Mesothelial cell of epicardium (in vitro differentiated cells): Measurements from ENCODE around the gene CEP72. TPM values are rescaled to one million over a fixed set of nuclear protein-coding genes. Genes with fewer than 3 reads are reported as not detected.

Source experiments
- DNase-seq, 2 experiments: peaks; one replicate each; pipeline ENCODE4 v3.0.0; 2021; ENCODE audit warnings: low spot score in 2 of 2; ENCODE audit not compliant: unreplicated experiment in 2 of 2
- H3K27ac Mint-ChIP-seq: 2 replicates; pipeline ENCODE4 v1.8.0; 2021; ENCODE audit warnings: mixed read lengths
- H3K27me3 Mint-ChIP-seq: 2 replicates; pipeline ENCODE4 v1.8.0; 2021; ENCODE audit warnings: low read depth, mixed read lengths
- H3K36me3 Mint-ChIP-seq: 2 replicates; pipeline ENCODE4 v1.8.0; 2021; ENCODE audit warnings: mixed read lengths
- H3K4me1 Mint-ChIP-seq: 2 replicates; pipeline ENCODE4 v1.8.0; 2021; ENCODE audit warnings: mixed read lengths
- H3K4me3 Mint-ChIP-seq: 2 replicates; pipeline ENCODE4 v1.8.0; 2021; ENCODE audit warnings: mild to moderate bottlenecking, moderate library complexity, mixed read lengths
- H3K9me3 Mint-ChIP-seq: 2 replicates; pipeline ENCODE4 v1.8.0; 2021; ENCODE audit warnings: mixed read lengths
- total RNA-seq: library from RNA; stranded (reverse); gene quantifications from 3 replicates; pipeline ENCODE4 v1.2.1, GENCODE V29; 2021
- TF ChIP-seq, protein P1 (sequence below): fragments of 200-600 bp; sonication (generic); IDR thresholded peaks from one replicate; pipeline ENCODE4 v1.5.0; 2021; ENCODE audit warnings: antibody characterized with exemption; ENCODE audit not compliant: unreplicated experiment

CEP72 gene
- total RNA-seq, 1 donor from 2014 or later, result 20.3 TPM

DNA sequence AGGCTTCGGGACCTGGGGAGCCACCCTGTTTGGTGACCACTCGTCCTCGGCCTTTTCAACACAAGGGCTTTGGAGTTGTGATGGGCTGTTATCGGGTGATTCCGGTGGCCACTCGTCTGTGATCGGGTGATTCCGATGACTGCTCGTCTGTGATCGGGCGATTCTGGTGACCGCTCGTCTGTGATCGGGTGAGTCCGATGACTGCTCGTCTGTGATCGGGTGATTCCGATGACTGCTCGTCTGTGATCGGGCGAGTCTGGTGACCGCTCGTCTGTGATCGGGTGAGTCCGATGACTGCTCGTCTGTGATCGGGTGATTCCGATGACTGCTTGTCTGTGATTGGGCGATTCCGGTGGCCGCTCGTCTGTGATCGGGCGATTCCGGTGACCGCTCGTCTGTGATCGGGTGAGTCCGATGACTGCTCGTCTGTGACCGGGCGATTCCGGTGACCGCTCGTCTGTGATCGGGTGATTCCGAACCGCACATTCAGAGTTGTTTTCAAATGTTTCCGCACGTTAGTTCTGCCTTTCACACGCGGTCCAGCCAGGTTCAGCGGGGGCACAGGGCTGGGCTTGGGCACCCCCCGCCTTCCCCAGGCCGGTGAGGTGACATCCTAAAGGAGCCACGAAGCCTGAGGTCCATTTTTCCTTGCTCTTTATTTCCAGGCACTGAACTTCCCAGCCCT is 50.8 kb downstream of the CEP72 start:
- Mint-ChIP-seq H3K27ac (no peak overlapping the region), H3K9me3 (peaks cover 9% of the 10 kb centered on the region), H3K27me3 (no peaks in the 10 kb centered on the region), H3K36me3 (peaks cover 43% of the 10 kb centered on the region), H3K4me1 (no peaks in the 10 kb centered on the region), H3K4me3 (no peak overlapping the region)
- DNase-seq, result no peak
- TF ChIP-seq, protein P1, sequence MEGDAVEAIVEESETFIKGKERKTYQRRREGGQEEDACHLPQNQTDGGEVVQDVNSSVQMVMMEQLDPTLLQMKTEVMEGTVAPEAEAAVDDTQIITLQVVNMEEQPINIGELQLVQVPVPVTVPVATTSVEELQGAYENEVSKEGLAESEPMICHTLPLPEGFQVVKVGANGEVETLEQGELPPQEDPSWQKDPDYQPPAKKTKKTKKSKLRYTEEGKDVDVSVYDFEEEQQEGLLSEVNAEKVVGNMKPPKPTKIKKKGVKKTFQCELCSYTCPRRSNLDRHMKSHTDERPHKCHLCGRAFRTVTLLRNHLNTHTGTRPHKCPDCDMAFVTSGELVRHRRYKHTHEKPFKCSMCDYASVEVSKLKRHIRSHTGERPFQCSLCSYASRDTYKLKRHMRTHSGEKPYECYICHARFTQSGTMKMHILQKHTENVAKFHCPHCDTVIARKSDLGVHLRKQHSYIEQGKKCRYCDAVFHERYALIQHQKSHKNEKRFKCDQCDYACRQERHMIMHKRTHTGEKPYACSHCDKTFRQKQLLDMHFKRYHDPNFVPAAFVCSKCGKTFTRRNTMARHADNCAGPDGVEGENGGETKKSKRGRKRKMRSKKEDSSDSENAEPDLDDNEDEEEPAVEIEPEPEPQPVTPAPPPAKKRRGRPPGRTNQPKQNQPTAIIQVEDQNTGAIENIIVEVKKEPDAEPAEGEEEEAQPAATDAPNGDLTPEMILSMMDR, result no peak

GRCh38 chr5:663436-664342 is 51.5 kb downstream of the CEP72 start:
- no peak overlapping the region for H3K4me3 Mint-ChIP-seq
- no peaks in the 10 kb centered on the region for H3K27me3 Mint-ChIP-seq
- H3K36me3 Mint-ChIP-seq, result peaks cover 39% of the 10 kb centered on the region
- H3K9me3 Mint-ChIP-seq, result peaks cover 8% of the 10 kb centered on the region
- TF ChIP-seq, protein P1, result no peak
- no peaks in the 10 kb centered on the region for H3K4me1 Mint-ChIP-seq
- H3K27ac Mint-ChIP-seq, result no peak overlapping the region
- no peak for DNase-seq

DNA sequence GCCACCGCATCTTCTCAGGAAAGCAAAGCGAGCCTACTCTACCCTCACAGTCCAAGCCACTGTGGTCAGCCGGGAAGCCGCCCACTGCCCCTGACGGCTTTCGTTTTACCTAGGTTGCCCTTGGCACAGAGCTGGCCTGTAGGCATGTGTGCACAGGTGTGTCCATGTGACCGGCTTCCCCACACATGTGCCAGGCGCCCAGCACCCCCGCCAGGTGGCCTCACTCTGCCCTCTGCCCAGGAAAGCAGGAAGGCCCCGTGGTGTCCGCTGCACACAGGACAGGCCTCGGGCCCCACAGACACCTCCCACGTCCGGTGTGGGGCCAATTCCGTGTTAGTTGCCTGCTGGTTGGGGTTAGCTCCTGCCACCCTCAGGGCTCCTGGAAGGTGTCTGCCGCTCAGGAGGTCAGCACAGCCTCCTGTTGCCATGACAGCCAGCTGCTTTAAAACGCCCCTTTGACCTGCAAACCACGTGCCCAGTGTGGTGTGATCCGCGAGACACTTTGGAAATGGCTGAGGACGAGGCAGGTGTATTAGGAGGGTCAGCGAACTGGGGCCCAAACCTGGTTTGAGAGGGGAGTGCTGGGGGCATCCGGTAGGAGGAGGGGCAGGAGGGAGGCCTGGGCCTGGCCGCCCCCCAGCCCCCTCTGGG is 52.3 kb downstream of the CEP72 start:
- Mint-ChIP-seq H3K27me3 (no peaks in the 10 kb centered on the region), H3K9me3 (peaks cover 3% of the 10 kb centered on the region), H3K4me3 (no peak overlapping the region), H3K27ac (no peak overlapping the region), H3K4me1 (no peaks in the 10 kb centered on the region), H3K36me3 (peaks cover 32% of the 10 kb centered on the region)
- DNase-seq, result no peak
- TF ChIP-seq, protein P1, result no peak

- Mint-ChIP-seq H3K4me1 (no peaks in the 10 kb centered on the region), H3K36me3 (peaks cover 27% of the 10 kb centered on the region), H3K9me3 (no peaks in the 10 kb centered on the region), H3K27ac (no peak overlapping the region), H3K27me3 (no peaks in the 10 kb centered on the region), H3K4me3 (no peak overlapping the region)
- TF ChIP-seq, protein P1, result no peak
- no peak for DNase-seq
These were observed 52.8 kb downstream of the CEP72 start for GRCh38 chr5:664994-665360.

DNA sequence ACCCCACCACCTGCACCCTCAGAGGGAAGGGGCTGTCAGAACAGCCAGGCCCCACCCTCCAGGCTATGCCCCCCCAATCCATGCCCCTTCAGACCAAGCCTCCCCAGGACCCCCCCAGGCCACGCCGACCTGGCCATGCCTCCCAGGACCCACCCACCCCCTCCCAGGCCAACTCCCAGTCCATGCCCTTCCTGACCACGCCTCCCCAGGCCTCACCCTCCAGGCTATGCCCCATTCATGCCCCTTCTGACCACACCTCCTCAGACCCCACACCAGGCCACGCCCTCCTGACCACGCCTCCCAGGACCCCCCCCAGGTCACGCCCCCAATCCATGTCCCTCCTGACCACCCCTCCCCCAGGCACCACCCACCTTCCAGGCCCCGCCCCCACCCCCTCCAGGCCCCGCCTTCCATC is 53.4 kb downstream of the CEP72 start:
- H3K36me3 Mint-ChIP-seq, result peaks cover 22% of the 10 kb centered on the region
- no peaks in the 10 kb centered on the region for H3K27me3 Mint-ChIP-seq
- H3K4me1 Mint-ChIP-seq, result no peaks in the 10 kb centered on the region
- H3K27ac Mint-ChIP-seq, result no peak overlapping the region
- TF ChIP-seq, protein P1, result no peak
- H3K4me3 Mint-ChIP-seq, result no peak overlapping the region
- DNase-seq, result no peak
- H3K9me3 Mint-ChIP-seq, result no peaks in the 10 kb centered on the region
